OCI-LY1 (cell line): ENCODE data around the gene MUTYH.

Source experiments
- EZH2 ChIP-seq: fragments of 200-600 bp; sonication (generic), shearing (Covaris generic); IDR thresholded peaks from 2 replicates; pipeline ENCODE4 v1.8.0; 2017; ENCODE audit warnings: borderline replicate concordance, mixed run types, mild to moderate bottlenecking, antibody characterized with exemption, low read length, moderate library complexity, mixed read lengths
- TF ChIP-seq, protein P1 (sequence below): fragments of 200-600 bp; sonication (generic), shearing (Covaris generic); IDR thresholded peaks from 2 replicates; pipeline ENCODE4 v1.5.1; 2017; ENCODE audit warnings: mild to moderate bottlenecking, antibody characterized with exemption, low read length, moderate library complexity, mixed read lengths

DNA sequence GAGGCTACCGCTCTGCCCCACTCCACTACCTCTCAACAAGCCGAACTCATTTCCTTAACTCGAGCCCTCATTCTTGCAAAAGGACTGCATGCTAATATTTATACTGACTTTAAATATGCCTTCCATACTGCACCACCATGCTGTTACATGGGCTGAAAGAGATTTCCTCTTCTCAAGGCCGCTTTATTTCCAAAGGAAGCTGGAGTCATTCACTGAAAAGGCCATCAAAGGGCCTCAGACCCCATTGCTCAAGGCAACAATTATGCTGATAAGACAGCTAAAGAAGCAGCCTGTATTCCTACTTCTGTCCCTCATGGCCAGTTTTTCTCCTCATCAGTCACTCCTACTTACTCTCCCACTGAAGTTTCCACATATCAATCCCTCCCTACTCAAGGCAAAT lies 20.5 kb downstream of the MUTYH start:
- TF ChIP-seq, protein P1, sequence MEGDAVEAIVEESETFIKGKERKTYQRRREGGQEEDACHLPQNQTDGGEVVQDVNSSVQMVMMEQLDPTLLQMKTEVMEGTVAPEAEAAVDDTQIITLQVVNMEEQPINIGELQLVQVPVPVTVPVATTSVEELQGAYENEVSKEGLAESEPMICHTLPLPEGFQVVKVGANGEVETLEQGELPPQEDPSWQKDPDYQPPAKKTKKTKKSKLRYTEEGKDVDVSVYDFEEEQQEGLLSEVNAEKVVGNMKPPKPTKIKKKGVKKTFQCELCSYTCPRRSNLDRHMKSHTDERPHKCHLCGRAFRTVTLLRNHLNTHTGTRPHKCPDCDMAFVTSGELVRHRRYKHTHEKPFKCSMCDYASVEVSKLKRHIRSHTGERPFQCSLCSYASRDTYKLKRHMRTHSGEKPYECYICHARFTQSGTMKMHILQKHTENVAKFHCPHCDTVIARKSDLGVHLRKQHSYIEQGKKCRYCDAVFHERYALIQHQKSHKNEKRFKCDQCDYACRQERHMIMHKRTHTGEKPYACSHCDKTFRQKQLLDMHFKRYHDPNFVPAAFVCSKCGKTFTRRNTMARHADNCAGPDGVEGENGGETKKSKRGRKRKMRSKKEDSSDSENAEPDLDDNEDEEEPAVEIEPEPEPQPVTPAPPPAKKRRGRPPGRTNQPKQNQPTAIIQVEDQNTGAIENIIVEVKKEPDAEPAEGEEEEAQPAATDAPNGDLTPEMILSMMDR = no peak
- TF ChIP-seq EZH2 = no peak
